H9 (cell line): ENCODE results near the gene ZNF469. TPM values are rescaled to one million over a fixed set of nuclear protein-coding genes. Genes with fewer than 3 reads are reported as not detected.

Source experiments
- DNase-seq: peaks from one replicate; pipeline ENCODE4 v3.0.0-alpha.2; 2017
- H2AFZ ChIP-seq: one replicate; pipeline ENCODE4 v1.6.1; 2013; ENCODE audit warnings: mild to moderate bottlenecking, low read length, control low read depth, moderate library complexity
- H2AK5ac ChIP-seq: 2 replicates; pipeline ENCODE4 v1.6.1; 2013; ENCODE audit warnings: low read length, control low read depth, mixed read lengths; ENCODE audit not compliant: insufficient read length
- H2BK120ac ChIP-seq: one replicate; pipeline ENCODE4 v1.6.1; 2013; ENCODE audit warnings: low read depth, mild to moderate bottlenecking, low read length, control low read depth, inconsistent platforms; ENCODE audit not compliant: poor library complexity, severe bottlenecking
- H2BK12ac ChIP-seq: 2 replicates; pipeline ENCODE4 v1.6.1; 2013; ENCODE audit warnings: low read length, control low read depth, mixed read lengths, low read depth; ENCODE audit not compliant: insufficient read length
- H2BK15ac ChIP-seq: 2 replicates; pipeline ENCODE4 v1.6.1; 2013; ENCODE audit warnings: low read depth, low read length, control low read depth
- H2BK20ac ChIP-seq: one replicate; pipeline ENCODE4 v1.6.1; 2013; ENCODE audit warnings: low read depth, mild to moderate bottlenecking, low read length, control low read depth, inconsistent platforms; ENCODE audit not compliant: poor library complexity, severe bottlenecking
- H2BK5ac ChIP-seq: 2 replicates; pipeline ENCODE4 v1.6.1; 2013; ENCODE audit warnings: low read length, control low read depth, mixed read lengths; ENCODE audit not compliant: insufficient read length
- H3K14ac ChIP-seq: 2 replicates; pipeline ENCODE4 v1.6.1; 2013; ENCODE audit warnings: low read length, control low read depth; ENCODE audit not compliant: insufficient read depth
- H3K18ac ChIP-seq: 2 replicates; pipeline ENCODE4 v1.6.1; 2013; ENCODE audit warnings: low read depth, mild to moderate bottlenecking, mixed read lengths, low read length, control low read depth; ENCODE audit not compliant: insufficient read length
- H3K23ac ChIP-seq: 2 replicates; pipeline ENCODE4 v1.6.1; 2013; ENCODE audit warnings: low read length, control low read depth, mixed read lengths, low read depth; ENCODE audit not compliant: insufficient read length
- H3K23me2 ChIP-seq: 2 replicates; pipeline ENCODE4 v1.6.1; 2013; ENCODE audit warnings: low read depth, mild to moderate bottlenecking, mixed read lengths, low read length, control low read depth; ENCODE audit not compliant: insufficient read length, poor library complexity, severe bottlenecking
- H3K27ac ChIP-seq: 2 replicates; pipeline ENCODE4 v1.5.1; 2013; ENCODE audit warnings: low read length, control low read depth, mixed read lengths, low read depth; ENCODE audit not compliant: insufficient read length
- H3K27me3 ChIP-seq: 2 replicates; pipeline ENCODE4 v1.6.1; 2013; ENCODE audit warnings: low read length, control low read depth, inconsistent platforms; ENCODE audit not compliant: insufficient read depth
- H3K4ac ChIP-seq: 2 replicates; pipeline ENCODE4 v1.6.1; 2013; ENCODE audit warnings: low read depth, mild to moderate bottlenecking, control low read depth, inconsistent platforms, low read length, moderate library complexity
- H3K4me1 ChIP-seq: 2 replicates; pipeline ENCODE4 v1.6.1; 2013; ENCODE audit warnings: low read length, control low read depth, inconsistent platforms; ENCODE audit not compliant: insufficient read depth
- H3K4me2 ChIP-seq: 2 replicates; pipeline ENCODE4 v1.6.1; 2013; ENCODE audit warnings: low read length, control low read depth, mixed read lengths; ENCODE audit not compliant: insufficient read length, insufficient read depth
- H3K56ac ChIP-seq: 2 replicates; pipeline ENCODE4 v1.6.1; 2013; ENCODE audit warnings: low read depth, mild to moderate bottlenecking, mixed read lengths, low read length, control low read depth; ENCODE audit not compliant: insufficient read length
- H3K79me1 ChIP-seq: 2 replicates; pipeline ENCODE4 v1.6.1; 2013; ENCODE audit warnings: low read depth, mild to moderate bottlenecking, moderate library complexity, low read length, control low read depth, inconsistent platforms; ENCODE audit not compliant: insufficient read depth, poor library complexity, severe bottlenecking
- H3K79me2 ChIP-seq: 2 replicates; pipeline ENCODE4 v1.6.1; 2013; ENCODE audit warnings: low read length, control low read depth, inconsistent platforms; ENCODE audit not compliant: insufficient read depth
- H3K9ac ChIP-seq: 2 replicates; pipeline ENCODE4 v1.6.1; 2013; ENCODE audit warnings: low read length, control low read depth, mixed read lengths; ENCODE audit not compliant: insufficient read length; ENCODE audit errors: extremely low read depth
- H3K9me3 ChIP-seq: one replicate; pipeline ENCODE4 v1.6.1; 2013; ENCODE audit warnings: low read depth, low read length, inconsistent platforms; ENCODE audit not compliant: control insufficient read depth
- H3T11ph ChIP-seq: one replicate; pipeline ENCODE4 v1.6.1; 2013; ENCODE audit warnings: mild to moderate bottlenecking, low read length, control low read depth, inconsistent platforms
- H4K20me1 ChIP-seq: one replicate; pipeline ENCODE4 v1.6.1; 2013; ENCODE audit not compliant: control insufficient read depth, insufficient read length, insufficient read depth
- H4K5ac ChIP-seq: 2 replicates; pipeline ENCODE4 v1.6.1; 2013; ENCODE audit warnings: low read depth, mild to moderate bottlenecking, mixed read lengths, low read length, control low read depth; ENCODE audit not compliant: insufficient read length
- H4K8ac ChIP-seq: replicated peaks from 2 replicates; pipeline ENCODE4 v1.6.1; 2013; ENCODE audit warnings: low read length, control low read depth, mixed read lengths, low read depth; ENCODE audit not compliant: insufficient read length
- H4K91ac ChIP-seq: 2 replicates; pipeline ENCODE4 v1.6.1; 2013; ENCODE audit warnings: low read depth, mild to moderate bottlenecking, moderate library complexity, mixed read lengths, low read length, control low read depth; ENCODE audit not compliant: insufficient read length
- H3K27ac Mint-ChIP-seq, 3 experiments: 2 replicates in 2 of 3; 3 replicates in 1 of 3; pipeline ENCODE4 v1.8.0; 2020 to 2021; ENCODE audit warnings: mixed read lengths in 3 of 3, mild to moderate bottlenecking in 1 of 3, moderate library complexity in 1 of 3
- H3K27me3 Mint-ChIP-seq: 2 replicates; pipeline ENCODE4 v1.8.0; 2021; ENCODE audit warnings: low read depth, mild to moderate bottlenecking, moderate library complexity, mixed read lengths
- H3K36me3 Mint-ChIP-seq, 3 experiments: 2 replicates in 2 of 3; 3 replicates in 1 of 3; pipeline ENCODE4 v1.8.0; 2020 to 2021; ENCODE audit warnings: low read depth in 3 of 3, mixed read lengths in 3 of 3; ENCODE audit not compliant: insufficient read depth in 1 of 3
- H3K4me1 Mint-ChIP-seq, 2 experiments: 2 replicates each; pipeline ENCODE4 v1.8.0; 2020; ENCODE audit warnings: mixed read lengths in 2 of 2
- H3K4me3 Mint-ChIP-seq, 2 experiments: 2 replicates in 1 of 2; 3 replicates in 1 of 2; pipeline ENCODE4 v1.8.0; 2020 to 2021; ENCODE audit warnings: mild to moderate bottlenecking in 2 of 2, mixed read lengths in 2 of 2, moderate library complexity in 1 of 2
- H3K9me3 Mint-ChIP-seq, 2 experiments: 2 replicates in 1 of 2; 3 replicates in 1 of 2; pipeline ENCODE4 v1.8.0; 2020; ENCODE audit warnings: mild to moderate bottlenecking in 2 of 2, mixed read lengths in 2 of 2, moderate library complexity in 1 of 2
- CTCF ChIP-seq: fragments of 200-600 bp; sonication (generic); conservative IDR thresholded peaks from 3 replicates; pipeline ENCODE4 v1.8.0; 2021; ENCODE audit warnings: antibody characterized with exemption, mild to moderate bottlenecking
- WGBS: extraction: QIAGEN DNeasy Blood & Tissue Kit; methylation state at CpG from one replicate; pipeline ENCODE4 v1.1.7; 2013; ENCODE audit warnings: missing lambda C conversion rate, low lambda C conversion rate, mixed read lengths; ENCODE audit not compliant: insufficient read length; ENCODE audit errors: extremely low coverage; 5-methylcytosine and 5-hydroxymethylcytosine counted together
- total RNA-seq: library from RNA; stranded (reverse); gene quantifications from 2 replicates; pipeline ENCODE4 v1.2.1, GENCODE V29; 2021

The ZNF469 gene
- total RNA-seq, 1 experiment from 2014 or later = 4.4 TPM

- no peak overlapping the region for H2BK5ac ChIP-seq
- no peaks in the 10 kb centered on the region for H3K9me3 ChIP-seq
- H3K4me2 ChIP-seq = no peak overlapping the region
- no peak overlapping the region for H2BK20ac ChIP-seq
- no peak overlapping the region for H2AK5ac ChIP-seq
- no peak overlapping the region for H3K56ac ChIP-seq
- no peak overlapping the region for H3K4ac ChIP-seq
- no peak for TF ChIP-seq CTCF
- H3K27ac Mint-ChIP-seq = no peak overlapping the region
- no peak overlapping the region for H2BK12ac ChIP-seq
- H4K5ac ChIP-seq = no peak overlapping the region
- H3K4me3 Mint-ChIP-seq = no peak overlapping the region
- H3K14ac ChIP-seq = no peak overlapping the region
- H3K27me3 ChIP-seq = no peaks in the 10 kb centered on the region
- no peaks in the 10 kb centered on the region for H3K4me1 ChIP-seq
- no peak overlapping the region for H2AFZ ChIP-seq
- H3K9me3 Mint-ChIP-seq = no peaks in the 10 kb centered on the region
- no peak overlapping the region for H2BK15ac ChIP-seq
- H3K23ac ChIP-seq = no peak overlapping the region
- no peaks in the 10 kb centered on the region for H3K23me2 ChIP-seq
- H3K18ac ChIP-seq = no peak overlapping the region
- H4K8ac ChIP-seq = no peak overlapping the region
- H3K9ac ChIP-seq = no peak overlapping the region
- H4K20me1 ChIP-seq = no peaks in the 10 kb centered on the region
- no peak overlapping the region for H4K91ac ChIP-seq
- H3K27ac ChIP-seq = no peak overlapping the region
- H3K36me3 Mint-ChIP-seq = no peaks in the 10 kb centered on the region
- H3K79me1 ChIP-seq = no peaks in the 10 kb centered on the region
- H3K79me2 ChIP-seq = no peaks in the 10 kb centered on the region
- H3K4me1 Mint-ChIP-seq = no peaks in the 10 kb centered on the region
- no peak for DNase-seq
- no peak overlapping the region for H3T11ph ChIP-seq
- H3K27me3 Mint-ChIP-seq = peaks cover 12% of the 10 kb centered on the region
- H2BK120ac ChIP-seq = no peak overlapping the region
- WGBS = no CpG with 5 or more reads among the region's 2 CpGs
These were observed 9.5 kb upstream of the ZNF469 start for GRCh38 chr16:88373211-88373610.
